ENCODE measurements around the gene PKN2. TPM values are rescaled to one million over a fixed set of nuclear protein-coding genes. Genes with fewer than 3 reads are reported as not detected.

The PKN2 gene
- total RNA-seq, 2 experiments from 2014 or later: 18.0 to 18.1 TPM

DNA sequence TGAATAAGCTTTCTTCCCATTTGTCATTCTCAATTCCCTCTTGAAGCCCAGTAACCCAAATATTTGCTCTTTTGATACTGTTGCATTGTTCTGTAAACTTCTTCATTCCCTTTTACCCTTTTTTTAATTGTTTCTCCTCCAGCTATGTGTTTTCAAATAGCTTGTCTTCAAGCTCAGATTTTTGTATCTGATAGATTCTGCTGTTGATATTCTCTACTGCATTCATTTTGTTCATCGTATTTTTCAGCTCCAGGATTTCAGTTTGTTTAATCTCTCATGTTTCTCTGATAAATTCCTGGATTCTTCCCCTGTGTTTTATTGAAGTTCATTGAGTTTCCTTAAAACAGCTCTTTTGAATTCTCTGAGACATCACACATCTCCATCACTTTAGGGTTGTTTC, 51.8 kb downstream of the PKN2 start:
- Mint-ChIP-seq H3K4me3 (no peak overlapping the region), H3K27ac (no peak overlapping the region), H3K36me3 (ENCODE audit: low read depth) (peaks cover 33% of the 10 kb centered on the region), H3K9me3 (peaks cover 22% of the 10 kb centered on the region), H3K27me3 (no peaks in the 10 kb centered on the region), H3K4me1 (ENCODE audit: low read depth) (peaks cover 15% of the 10 kb centered on the region)
- TF ChIP-seq, protein P1, sequence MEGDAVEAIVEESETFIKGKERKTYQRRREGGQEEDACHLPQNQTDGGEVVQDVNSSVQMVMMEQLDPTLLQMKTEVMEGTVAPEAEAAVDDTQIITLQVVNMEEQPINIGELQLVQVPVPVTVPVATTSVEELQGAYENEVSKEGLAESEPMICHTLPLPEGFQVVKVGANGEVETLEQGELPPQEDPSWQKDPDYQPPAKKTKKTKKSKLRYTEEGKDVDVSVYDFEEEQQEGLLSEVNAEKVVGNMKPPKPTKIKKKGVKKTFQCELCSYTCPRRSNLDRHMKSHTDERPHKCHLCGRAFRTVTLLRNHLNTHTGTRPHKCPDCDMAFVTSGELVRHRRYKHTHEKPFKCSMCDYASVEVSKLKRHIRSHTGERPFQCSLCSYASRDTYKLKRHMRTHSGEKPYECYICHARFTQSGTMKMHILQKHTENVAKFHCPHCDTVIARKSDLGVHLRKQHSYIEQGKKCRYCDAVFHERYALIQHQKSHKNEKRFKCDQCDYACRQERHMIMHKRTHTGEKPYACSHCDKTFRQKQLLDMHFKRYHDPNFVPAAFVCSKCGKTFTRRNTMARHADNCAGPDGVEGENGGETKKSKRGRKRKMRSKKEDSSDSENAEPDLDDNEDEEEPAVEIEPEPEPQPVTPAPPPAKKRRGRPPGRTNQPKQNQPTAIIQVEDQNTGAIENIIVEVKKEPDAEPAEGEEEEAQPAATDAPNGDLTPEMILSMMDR (IDR thresholded peaks at IDR 0.05): no peak
- DNase-seq (no peak), ATAC-seq (no peak)
- CTCF ChIA-PET: interaction anchor here (1.0 to 2.8 kb wide), 8 partner anchors 11 to 142 kb away, joined by 3 to 11 read pairs (median 4); no protein-coding TSS in a partner anchor
- POLR2A ChIA-PET: interaction anchor here (1.4 kb wide), 1 partner anchor 50 kb away, joined by 4 read pairs; no protein-coding TSS in a partner anchor
- intact Hi-C loops (cut with micrococcal nuclease): no loop called here

DNA sequence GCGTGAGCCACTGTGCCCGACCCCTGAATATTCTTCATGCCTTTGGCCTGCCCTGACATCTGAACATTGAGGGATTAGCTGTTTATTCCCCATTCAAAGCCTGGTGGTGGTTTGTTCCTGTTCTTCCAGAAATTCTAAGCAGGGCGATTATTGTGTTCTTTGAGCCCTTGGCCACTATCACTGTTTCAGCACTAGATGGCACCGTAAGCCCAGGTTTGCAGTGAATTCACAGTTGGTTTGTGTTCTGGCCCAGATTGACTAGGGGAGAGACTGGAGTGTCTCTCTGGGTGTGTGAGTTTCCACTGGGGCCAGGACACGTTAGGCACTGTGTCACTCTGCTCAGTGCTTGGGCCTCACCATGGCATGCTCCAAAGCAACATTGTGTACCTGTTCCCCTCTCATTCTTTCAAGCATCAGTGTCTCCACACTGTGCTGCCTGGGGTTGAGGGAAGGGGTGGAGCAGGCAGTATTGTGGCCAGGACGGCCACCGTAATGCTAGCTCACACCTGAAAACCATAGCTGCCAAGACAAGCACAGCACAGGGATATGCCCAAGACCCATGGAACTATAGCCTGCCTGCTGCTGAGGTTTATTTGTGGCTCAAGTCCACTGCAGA, 52.7 kb downstream of the PKN2 start:
- ChIA-PET POLR2A (interaction anchor here (1.4 kb wide), 1 partner anchor 51 kb away, joined by 4 read pairs; no protein-coding TSS in a partner anchor), CTCF (interaction anchor here (1.3 to 2.8 kb wide), 5 partner anchors 22 to 141 kb away, joined by 3 to 11 read pairs (median 4); no protein-coding TSS in a partner anchor)
- intact Hi-C loops (cut with micrococcal nuclease): no loop called here
- Mint-ChIP-seq H3K36me3 (ENCODE audit: low read depth) (peaks cover 30% of the 10 kb centered on the region), H3K4me1 (ENCODE audit: low read depth) (peaks cover 9% of the 10 kb centered on the region), H3K27me3 (no peaks in the 10 kb centered on the region), H3K9me3 (peaks cover 22% of the 10 kb centered on the region), H3K4me3 (no peak overlapping the region), H3K27ac (no peak overlapping the region)
- ATAC-seq (peak; percentile 64), DNase-seq (peak; percentile 17)
- TF ChIP-seq, protein P1 (IDR thresholded peaks at IDR 0.05): peak; percentile 58

DNA sequence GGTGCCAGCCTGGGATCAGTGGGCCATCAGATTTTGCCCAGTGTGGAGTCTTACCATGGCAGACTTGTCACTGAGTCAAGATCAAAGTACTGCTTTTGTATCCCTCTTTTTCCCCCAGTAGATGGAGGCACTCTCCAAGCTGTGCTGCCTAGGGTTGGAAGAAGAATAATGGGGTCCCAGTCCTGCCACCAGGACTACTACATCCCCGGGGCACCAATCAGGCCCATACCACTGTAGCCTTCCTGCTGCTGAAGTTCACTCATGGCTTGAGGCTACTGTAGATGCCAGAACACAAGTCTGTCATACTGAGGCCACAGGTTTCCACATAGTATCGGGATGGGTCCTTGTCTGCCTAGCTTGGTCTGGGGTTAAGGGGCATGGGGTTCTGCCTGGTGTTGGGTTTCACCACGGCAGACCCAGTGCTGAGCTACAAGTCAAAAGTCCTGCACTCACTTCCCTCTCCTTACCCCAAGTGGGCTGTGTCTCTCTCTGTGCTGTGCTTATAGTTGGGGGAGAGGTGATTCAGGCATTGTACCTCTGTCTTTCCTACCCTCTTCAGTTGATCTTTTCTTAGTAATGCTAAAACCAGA, 53.4 kb downstream of the PKN2 start:
- intact Hi-C loops (cut with micrococcal nuclease): no loop called here
- Mint-ChIP-seq H3K36me3 (ENCODE audit: low read depth) (peaks cover 32% of the 10 kb centered on the region), H3K4me3 (no peak overlapping the region), H3K4me1 (ENCODE audit: low read depth) (peaks cover 9% of the 10 kb centered on the region), H3K9me3 (peaks cover 22% of the 10 kb centered on the region), H3K27me3 (no peaks in the 10 kb centered on the region), H3K27ac (no peak overlapping the region)
- no peak for DNase-seq
- CTCF ChIA-PET: interaction anchor here (2.8 kb wide), 1 partner anchor 140 kb away, joined by 11 read pairs; no protein-coding TSS in a partner anchor
- TF ChIP-seq, protein P1 (IDR thresholded peaks at IDR 0.05): no peak
- POLR2A ChIA-PET: no interaction called here
- no peak for ATAC-seq

DNA sequence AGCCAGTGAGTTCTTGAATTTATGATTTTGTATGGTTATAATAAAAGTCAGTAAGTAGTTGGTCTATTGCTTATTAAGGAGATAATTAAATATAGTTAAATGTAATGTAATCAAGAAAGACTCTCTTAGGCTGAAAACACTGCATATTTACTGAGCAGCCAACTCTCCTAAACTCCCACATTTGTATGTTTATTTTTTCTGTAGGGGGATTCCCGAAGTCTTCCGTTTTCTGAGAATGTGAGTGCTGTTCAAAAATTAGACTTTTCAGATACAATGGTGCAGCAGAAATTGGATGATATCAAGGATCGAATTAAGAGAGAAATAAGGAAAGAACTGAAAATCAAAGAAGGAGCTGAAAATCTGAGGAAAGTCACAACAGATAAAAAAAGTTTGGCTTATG, 56.7 kb downstream of the PKN2 start:
- ATAC-seq (no peak), DNase-seq (no peak)
- intact Hi-C loops (cut with micrococcal nuclease): no loop called here
- peaks cover 7% of the 10 kb centered on the region for H3K4me1 Mint-ChIP-seq (ENCODE audit: low read depth)
- CTCF ChIA-PET: no interaction called here
- peaks cover 3% of the 10 kb centered on the region for H3K9me3 Mint-ChIP-seq
- peaks cover 31% of the 10 kb centered on the region for H3K36me3 Mint-ChIP-seq (ENCODE audit: low read depth)
- TF ChIP-seq, protein P1 (IDR thresholded peaks at IDR 0.05): no peak
- H3K4me3 Mint-ChIP-seq: no peak overlapping the region
- H3K27ac Mint-ChIP-seq: no peak overlapping the region
- H3K27me3 Mint-ChIP-seq: no peaks in the 10 kb centered on the region
- POLR2A ChIA-PET: interaction anchor here (0.6 kb wide), 1 partner anchor 136 kb away, joined by 3 read pairs; no protein-coding TSS in a partner anchor

DNA sequence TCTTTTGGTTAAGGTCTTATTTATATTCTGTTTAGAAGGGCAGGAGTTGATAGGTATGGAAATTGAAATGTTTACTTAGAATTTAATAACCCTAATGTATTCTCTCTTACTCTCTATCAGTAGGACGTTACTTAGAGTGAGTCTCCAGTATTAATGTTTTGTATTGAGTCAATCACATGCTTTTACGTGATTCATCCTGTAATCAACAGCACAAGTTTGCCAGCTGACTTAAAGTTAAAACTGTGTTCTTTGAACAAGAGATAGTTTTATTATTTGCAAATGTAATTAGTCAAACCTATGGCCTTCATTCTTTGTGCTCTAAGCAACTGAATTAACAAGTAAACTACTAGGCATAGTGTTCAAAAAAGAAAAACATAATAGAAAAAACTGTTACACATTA, 57.3 kb downstream of the PKN2 start:
- H3K9me3 Mint-ChIP-seq: no peaks in the 10 kb centered on the region
- ATAC-seq (no peak), DNase-seq (no peak)
- H3K4me1 Mint-ChIP-seq (ENCODE audit: low read depth): peaks cover 7% of the 10 kb centered on the region
- ChIA-PET POLR2A (interaction anchor here (0.6 kb wide), 1 partner anchor 136 kb away, joined by 3 read pairs; no protein-coding TSS in a partner anchor), CTCF (no interaction called here)
- intact Hi-C loops (cut with micrococcal nuclease): no loop called here
- H3K36me3 Mint-ChIP-seq (ENCODE audit: low read depth): peaks cover 28% of the 10 kb centered on the region
- H3K4me3 Mint-ChIP-seq: no peak overlapping the region
- H3K27ac Mint-ChIP-seq: no peak overlapping the region
- TF ChIP-seq, protein P1 (IDR thresholded peaks at IDR 0.05): no peak
- H3K27me3 Mint-ChIP-seq: no peaks in the 10 kb centered on the region
